NCI-H2196 treated with DMSO at 0.1 percent for 48 hours (cell line): Measurements from ENCODE around the gene CNTN4.

Experiments
- DNase-seq: peaks from one replicate; lab custom pipeline; 2025; ENCODE audit not compliant: unreplicated experiment; lab: John Stamatoyannopoulos, UW

The CNTN4 gene

GRCh38 chr3:2390926-2391532 is 292.4 kb downstream of the CNTN4 start:
- DNase-seq = no peak

DNA sequence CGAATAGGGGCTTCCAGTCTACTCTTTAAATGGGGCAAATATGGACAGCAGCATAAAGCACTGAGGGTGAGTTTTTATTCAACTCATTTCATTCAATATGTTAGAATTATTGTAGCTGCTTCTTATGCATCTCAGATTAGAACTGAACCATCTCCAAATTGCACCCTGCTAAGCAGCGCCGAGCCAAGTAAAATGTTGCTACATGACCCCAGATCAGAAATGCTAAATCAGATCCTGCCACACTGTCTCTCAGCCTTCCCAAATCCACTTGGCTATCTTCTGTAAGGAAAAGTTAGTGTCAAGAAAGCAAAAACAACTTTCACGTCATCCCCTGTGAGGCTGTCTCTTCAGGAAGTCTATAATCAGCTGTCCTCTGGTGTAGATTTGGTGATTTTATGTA is 293.2 kb downstream of the CNTN4 start:
- DNase-seq = no peak

- DNase-seq = no peak
Measured at GRCh38 chr3:2392981-2393380, 294.3 kb downstream of the CNTN4 start.

DNA sequence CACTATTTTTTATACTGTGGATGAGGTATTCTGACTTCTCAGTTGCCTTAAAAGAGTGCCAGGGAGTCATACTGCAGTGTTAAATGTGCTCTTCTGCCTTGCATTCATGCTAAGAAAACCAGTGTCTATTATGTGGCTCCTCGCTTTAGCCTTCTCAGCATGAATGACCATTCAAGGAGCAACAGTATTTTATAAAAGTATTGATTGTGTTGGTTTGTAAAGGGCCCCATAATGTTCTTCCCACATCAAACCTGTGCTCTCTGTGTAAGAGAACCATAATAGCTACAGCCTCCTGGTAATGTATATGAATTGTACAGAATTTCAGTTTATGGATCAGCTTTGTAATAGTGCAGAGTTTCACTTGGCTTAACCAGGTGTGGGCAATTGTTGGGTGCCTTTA is 316.4 kb downstream of the CNTN4 start:
- no peak for DNase-seq

- DNase-seq = no peak
Measured at GRCh38 chr3:2420919-2421318, 322.3 kb downstream of the CNTN4 start.

DNA sequence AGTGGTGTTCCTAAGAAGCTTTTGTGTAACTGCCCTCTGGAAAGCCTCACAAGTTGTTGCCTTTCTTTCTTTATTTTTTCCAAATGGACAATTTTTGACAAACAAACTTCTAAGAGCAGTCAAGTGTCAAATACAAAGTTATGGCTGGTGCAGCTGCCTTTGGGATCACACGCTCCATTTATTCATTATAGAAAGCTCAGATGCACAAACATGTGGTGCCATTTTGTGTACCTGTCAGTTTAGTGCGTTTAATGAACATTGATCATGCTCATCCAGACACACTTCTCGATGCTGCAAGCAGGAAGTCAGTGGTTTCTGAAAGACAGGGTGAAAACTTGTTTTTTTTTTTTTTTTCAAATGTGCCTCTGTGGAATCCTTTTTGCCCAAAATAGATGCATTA is 324.5 kb downstream of the CNTN4 start:
- DNase-seq = no peak

DNA sequence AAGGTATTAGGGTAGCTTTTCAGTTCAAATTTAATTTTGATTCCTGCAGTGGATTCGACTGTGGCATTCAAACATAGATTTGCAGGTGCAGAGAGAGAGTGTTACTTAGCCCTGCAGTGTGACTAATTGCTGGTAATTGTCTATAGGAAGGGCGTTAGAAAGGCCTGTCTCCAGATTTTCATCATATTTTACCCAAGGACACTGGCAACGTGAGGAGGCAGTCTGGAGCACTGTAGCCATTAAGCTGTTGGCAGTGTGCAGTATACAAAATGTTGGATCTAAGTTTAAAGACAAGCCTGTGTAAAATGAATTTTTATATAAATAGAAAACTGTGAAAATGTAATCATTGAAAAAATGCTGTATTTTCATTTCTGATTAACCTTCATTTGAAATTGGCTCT is 342.9 kb downstream of the CNTN4 start:
- DNase-seq = no peak

DNA sequence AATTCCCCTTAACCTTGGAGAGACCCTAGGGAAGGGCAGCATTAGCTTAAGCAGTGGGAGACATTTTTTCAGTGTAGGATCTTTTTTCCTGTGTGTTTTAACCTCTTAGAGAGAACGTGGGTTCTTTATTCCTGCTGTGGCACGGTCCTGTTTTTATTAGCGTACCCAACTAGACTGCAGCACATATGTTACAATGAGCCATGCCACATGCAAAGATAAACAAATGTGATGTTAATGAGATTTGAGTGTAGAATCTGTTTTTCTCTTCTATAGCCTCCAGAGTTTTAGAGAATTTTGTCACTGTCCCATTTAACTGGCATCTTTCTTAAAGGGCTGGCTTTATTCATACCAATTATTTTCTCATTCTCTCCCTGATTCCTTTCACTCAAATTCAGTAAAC is 347.5 kb downstream of the CNTN4 start:
- DNase-seq = no peak

DNA sequence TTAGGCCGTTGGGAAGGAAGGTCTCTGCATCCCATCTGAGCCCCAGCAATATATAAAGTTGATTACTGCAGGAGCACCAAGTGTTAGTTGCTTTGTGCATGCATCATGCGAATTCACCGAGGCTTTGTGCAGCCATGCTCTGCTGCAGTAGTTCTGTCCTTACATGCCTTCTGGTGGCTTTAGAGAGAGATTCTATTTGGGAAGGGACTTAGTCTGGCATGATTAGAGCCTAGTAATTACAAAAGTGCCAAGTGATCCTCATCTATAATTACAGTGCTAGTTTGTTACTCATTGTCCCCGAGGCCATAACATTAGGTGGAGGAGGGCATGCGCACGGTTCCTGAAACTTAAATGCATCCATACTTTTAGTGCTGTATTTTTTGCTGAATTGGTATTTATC is 353.6 kb downstream of the CNTN4 start:
- no peak for DNase-seq

- DNase-seq = no peak
Measured at GRCh38 chr3:2454865-2455264, 356.2 kb downstream of the CNTN4 start.

- no peak for DNase-seq
Measured at GRCh38 chr3:2456788-2457187, 358.1 kb downstream of the CNTN4 start.

- no peak for DNase-seq
Measured at GRCh38 chr3:2458816-2459215, 360.1 kb downstream of the CNTN4 start.

DNA sequence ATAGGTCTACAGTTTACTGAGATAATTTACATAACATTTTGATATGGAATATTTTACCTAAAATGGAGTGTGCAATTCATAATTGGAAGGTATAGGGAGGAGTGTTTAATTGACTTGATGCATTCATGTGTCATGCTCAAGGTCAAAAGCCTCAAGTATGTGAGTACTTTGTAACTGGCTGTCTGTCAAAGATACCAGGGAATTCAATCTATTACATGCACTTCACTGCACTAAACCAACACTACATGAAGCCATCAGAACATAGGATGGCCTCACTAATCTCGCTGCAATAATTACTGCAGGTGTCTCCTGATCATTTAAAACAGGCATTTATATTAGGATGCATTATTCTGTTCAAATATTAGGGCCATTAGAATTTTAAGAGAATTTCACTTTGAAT is 367.2 kb downstream of the CNTN4 start:
- no peak for DNase-seq

DNA sequence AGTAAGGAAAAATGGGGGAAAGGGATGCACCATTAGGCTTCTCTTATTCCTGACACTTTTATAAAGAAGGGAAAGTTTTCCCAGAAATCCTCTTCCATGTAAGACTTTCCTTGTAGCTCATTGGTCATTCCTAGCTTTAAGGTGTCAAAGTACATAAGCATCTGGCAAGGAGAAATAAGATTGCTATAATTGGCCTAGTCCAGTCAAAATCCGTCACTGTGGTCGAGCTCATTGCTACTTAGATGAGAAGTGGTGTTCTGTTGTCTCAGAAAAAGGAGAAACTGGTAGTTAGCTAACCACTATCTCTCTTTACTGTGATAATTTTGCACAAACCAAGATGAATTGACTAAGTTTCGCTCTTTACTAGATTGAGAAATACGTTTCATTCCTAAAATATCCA is 370.1 kb downstream of the CNTN4 start:
- DNase-seq = no peak

DNA sequence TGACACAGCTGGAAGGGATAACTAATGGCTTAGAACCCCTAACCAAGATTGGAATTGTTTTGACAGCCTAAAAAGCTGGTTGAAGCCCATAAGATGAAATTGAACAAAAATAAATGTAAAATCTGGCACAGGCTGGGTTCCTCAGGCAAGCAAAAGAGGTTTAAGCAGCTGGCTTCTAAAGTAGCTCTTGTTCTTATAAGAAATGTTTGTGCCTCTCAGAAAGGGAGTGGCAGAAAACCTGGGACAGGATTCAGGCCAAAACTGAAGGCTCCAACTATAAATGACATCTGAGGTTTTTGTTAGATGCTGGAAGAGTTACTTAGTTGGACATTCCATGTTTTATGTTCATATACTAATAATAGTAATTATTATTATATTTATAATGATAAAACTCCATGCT is 378.3 kb downstream of the CNTN4 start:
- no peak for DNase-seq

DNA sequence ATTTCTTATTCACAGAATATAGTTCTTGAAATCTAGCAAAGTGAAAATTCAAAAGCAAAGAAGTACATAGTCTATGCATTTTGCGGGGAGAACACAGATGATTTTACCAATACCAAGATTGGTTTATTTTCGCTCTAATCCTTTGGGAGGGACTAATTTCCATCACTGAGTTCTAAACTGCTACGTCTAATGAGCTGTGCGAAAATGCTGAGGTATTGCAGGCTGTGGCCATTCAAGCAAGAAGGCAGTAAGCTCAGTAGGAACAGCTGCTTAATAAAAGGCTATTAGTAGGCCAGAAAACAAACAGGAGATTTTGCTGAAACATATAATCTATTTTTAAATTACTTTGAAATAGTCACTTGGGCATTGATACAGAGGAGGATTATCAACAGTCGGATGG is 379.0 kb downstream of the CNTN4 start:
- no peak for DNase-seq

DNA sequence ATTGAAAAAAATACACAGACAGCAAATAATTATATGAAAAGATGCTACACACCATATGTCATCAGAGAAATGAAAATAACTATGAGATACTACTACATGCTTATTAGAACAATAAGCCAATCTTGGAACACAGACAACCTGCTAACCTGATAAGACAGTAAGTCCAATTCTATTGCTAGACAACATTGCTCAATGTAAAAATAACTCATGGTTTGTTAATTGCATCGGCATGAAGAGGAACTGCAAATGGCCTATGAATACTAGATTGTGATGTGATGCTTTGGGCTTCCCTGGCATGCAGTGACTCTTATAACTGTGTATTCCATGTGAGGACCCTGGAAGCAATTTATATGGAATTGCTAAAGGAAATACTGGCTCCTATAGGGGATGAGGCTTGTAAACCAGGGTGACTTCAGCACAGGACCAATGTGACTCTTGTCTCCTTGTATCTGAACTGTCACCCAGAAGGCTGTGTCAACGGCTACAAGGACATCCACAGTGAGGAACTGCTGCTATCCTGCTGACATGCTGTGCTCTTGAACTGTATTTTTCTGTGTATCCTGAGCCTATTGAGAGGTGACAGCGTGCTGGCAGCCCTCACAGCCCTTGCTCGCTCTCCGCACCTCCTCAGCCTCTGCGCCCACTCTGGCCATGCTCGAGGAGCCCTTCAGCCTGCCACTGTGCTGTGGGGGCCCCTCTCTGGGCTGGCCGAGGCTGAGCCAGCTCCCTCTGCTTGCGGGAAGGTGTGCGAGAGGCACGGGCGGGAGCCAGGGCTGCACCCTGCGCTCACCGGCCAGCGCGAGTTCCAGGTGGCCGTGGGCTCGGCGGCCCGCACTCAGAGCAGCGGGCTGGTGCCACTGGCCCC is 385.7 kb downstream of the CNTN4 start:
- DNase-seq = no peak

- no peak for DNase-seq
Measured at GRCh38 chr3:2485027-2485375, 386.3 kb downstream of the CNTN4 start.

GRCh38 chr3:2495746-2496145 is 397.1 kb downstream of the CNTN4 start:
- DNase-seq = no peak

- DNase-seq = no peak
Measured at GRCh38 chr3:2504912-2505311, 406.2 kb downstream of the CNTN4 start.

DNA sequence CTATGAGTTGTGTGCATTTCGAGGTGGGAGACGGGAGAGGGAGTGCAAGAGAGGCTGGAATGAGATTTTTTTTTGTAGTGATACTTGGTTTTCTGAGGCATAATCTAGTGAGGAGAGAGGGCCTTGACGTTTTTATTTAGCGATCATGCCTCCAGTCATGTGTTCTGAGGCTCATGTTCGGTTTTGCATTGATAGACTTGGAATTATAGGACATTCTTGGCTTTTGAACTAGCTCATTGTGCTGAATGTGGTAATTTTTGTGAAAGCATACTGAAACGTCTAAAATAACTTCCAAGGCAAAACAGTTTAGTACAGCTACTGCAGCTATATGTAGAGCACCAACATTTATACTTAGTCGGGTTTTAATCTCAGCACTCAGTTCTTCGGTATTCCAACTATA is 408.1 kb downstream of the CNTN4 start:
- DNase-seq = no peak

DNA sequence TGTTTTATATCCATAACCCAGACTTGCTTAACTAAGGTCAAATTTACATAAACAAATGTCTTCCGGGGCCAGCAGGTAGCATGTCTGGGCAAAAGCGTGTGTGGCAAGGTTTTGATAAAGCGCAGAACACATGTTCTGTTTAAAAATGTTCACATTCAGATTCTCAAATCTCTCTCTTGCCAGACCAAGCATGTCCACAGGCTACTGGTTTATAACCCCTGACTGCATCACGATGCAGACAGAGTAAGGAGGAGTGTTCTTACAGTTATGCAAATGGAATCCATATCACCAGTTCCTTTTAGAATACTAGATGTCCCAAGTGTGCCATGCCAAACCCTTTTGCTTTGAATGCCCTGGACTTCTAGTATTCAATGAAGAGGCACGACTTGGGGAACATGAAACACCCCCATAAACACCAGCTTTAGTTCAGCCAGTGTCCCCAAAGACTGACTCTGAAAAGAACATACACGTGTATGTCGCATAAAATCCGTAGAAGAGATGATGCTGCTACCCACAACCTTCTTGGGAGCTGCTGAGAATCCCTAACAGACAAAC is 412.0 kb downstream of the CNTN4 start:
- no peak for DNase-seq

DNA sequence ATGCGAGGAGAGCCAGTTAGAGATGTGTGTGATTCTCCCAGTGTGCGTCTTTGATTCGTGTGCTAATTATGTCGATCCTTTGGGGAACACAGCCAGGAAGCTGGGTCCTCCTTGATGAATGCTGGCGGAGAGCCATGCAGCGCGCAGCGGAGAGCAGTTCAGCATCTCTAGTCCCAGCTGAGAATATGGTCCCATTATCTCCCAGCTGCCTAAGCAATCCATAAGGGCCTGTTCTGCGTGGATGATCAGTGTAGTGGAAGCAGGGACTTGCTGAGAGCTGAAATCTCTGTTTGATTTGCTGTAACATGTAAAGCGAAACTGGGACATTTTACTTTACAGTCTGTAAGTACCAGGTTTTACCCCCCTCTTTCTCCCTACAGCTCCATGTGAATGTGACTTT is 412.7 kb downstream of the CNTN4 start:
- no peak for DNase-seq
